Ascending aorta (tissue), 2 donors: Measurements from ENCODE around the gene ADAMTS2. TPM values are rescaled to one million over a fixed set of nuclear protein-coding genes. Genes with fewer than 3 reads are reported as not detected.
A peak's percentile ranks its signal among the peaks of the same experiment; 100 is the strongest.

Experiments
- DNase-seq, 2 donors: peaks; one replicate each; pipeline ENCODE4 v3.0.0-alpha.2; 2019; ENCODE audit warnings: low spot score in 2 of 2
- H3K27ac ChIP-seq, 2 donors: fragments of 200-600 bp; sonication (generic); one replicate each; pipeline ENCODE4 v1.5.1; 2016 to 2017; ENCODE audit warnings: mild to moderate bottlenecking in 1 of 2
- H3K27me3 ChIP-seq: fragments of 200-600 bp; sonication (generic); one replicate; pipeline ENCODE4 v1.5.1; 2017
- H3K36me3 ChIP-seq, 2 donors: fragments of 200-600 bp; sonication (generic); one replicate each; pipeline ENCODE4 v1.5.1; 2016
- H3K4me1 ChIP-seq, 2 donors: fragments of 200-600 bp; sonication (generic); one replicate each; pipeline ENCODE4 v1.5.1; 2016 to 2017; ENCODE audit warnings: mild to moderate bottlenecking in 1 of 2
- H3K4me3 ChIP-seq, 2 donors: fragments of 200-600 bp; sonication (generic); one replicate each; pipeline ENCODE4 v1.5.1; 2016 to 2017; ENCODE audit warnings: mild to moderate bottlenecking in 1 of 2
- H3K9me3 ChIP-seq, 2 donors: fragments of 200-600 bp; sonication (generic); one replicate each; pipeline ENCODE4 v1.5.1; 2016
- intact Hi-C: fragments of 100-400 bp; cut with DNase I; formaldehyde crosslinking; loops from one replicate; pipeline ENCODE4 v1.15.1; 2023
- total RNA-seq: library from RNA; depleted of rRNA; stranded (reverse); fragments of >200 nt; gene quantifications from one replicate; pipeline ENCODE4 v1.1.0, GENCODE V29; 2016
- TF ChIP-seq, protein P1 (sequence below), 3 experiments: fragments of 200-600 bp in 2 of 3; fragments of 450-650 bp in 1 of 3; sonication (generic) in 2 of 3; IDR thresholded peaks; one replicate each; pipeline ENCODE4 v1.5.1; 2016 to 2019; ENCODE audit warnings: antibody characterized with exemption in 3 of 3, mild to moderate bottlenecking in 1 of 3, moderate library complexity in 1 of 3

Gene ADAMTS2
- total RNA-seq, 1 donor from 2014 or later = 51.0 TPM

- TF ChIP-seq, protein P1, sequence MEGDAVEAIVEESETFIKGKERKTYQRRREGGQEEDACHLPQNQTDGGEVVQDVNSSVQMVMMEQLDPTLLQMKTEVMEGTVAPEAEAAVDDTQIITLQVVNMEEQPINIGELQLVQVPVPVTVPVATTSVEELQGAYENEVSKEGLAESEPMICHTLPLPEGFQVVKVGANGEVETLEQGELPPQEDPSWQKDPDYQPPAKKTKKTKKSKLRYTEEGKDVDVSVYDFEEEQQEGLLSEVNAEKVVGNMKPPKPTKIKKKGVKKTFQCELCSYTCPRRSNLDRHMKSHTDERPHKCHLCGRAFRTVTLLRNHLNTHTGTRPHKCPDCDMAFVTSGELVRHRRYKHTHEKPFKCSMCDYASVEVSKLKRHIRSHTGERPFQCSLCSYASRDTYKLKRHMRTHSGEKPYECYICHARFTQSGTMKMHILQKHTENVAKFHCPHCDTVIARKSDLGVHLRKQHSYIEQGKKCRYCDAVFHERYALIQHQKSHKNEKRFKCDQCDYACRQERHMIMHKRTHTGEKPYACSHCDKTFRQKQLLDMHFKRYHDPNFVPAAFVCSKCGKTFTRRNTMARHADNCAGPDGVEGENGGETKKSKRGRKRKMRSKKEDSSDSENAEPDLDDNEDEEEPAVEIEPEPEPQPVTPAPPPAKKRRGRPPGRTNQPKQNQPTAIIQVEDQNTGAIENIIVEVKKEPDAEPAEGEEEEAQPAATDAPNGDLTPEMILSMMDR (IDR thresholded peaks at IDR 0.05) = no peak
- no peaks in the 10 kb centered on the region for H3K9me3 ChIP-seq
- H3K36me3 ChIP-seq = no peaks in the 10 kb centered on the region
- H3K4me3 ChIP-seq = no peak overlapping the region
- no peaks in the 10 kb centered on the region for H3K4me1 ChIP-seq
- intact Hi-C loops = no loop called here
- H3K27me3 ChIP-seq = no peaks in the 10 kb centered on the region
- H3K27ac ChIP-seq = no peak overlapping the region
- peak in 1 of 2 donors; percentile 50 for DNase-seq
Observed at GRCh38 chr5:179237770-179238627, 107.3 kb downstream of the ADAMTS2 start.

- Histone ChIP-seq H3K27ac (no peak overlapping the region), H3K9me3 (no peaks in the 10 kb centered on the region), H3K27me3 (no peaks in the 10 kb centered on the region), H3K4me1 (no peaks in the 10 kb centered on the region), H3K4me3 (no peak overlapping the region), H3K36me3 (no peaks in the 10 kb centered on the region)
- peak in 1 of 2 donors; percentile 56 for DNase-seq
- TF ChIP-seq, protein P1 (IDR thresholded peaks at IDR 0.05) = no peak
- intact Hi-C loops = no loop called here
Observed at GRCh38 chr5:179235416-179236400, 109.6 kb downstream of the ADAMTS2 start.

- Histone ChIP-seq H3K27me3 (no peaks in the 10 kb centered on the region), H3K36me3 (no peaks in the 10 kb centered on the region), H3K4me3 (no peak overlapping the region), H3K27ac (no peak overlapping the region), H3K9me3 (no peaks in the 10 kb centered on the region), H3K4me1 (no peaks in the 10 kb centered on the region)
- TF ChIP-seq, protein P1 (IDR thresholded peaks at IDR 0.05) = no peak
- intact Hi-C loops = no loop called here
- peak in 1 of 2 donors; percentile 53 for DNase-seq
Observed at GRCh38 chr5:179234563-179235135, 110.6 kb downstream of the ADAMTS2 start.

GRCh38 chr5:179233909-179234562 lies 111.2 kb downstream of the ADAMTS2 start:
- peak in 1 of 2 donors; percentile 48 for DNase-seq
- intact Hi-C loops = no loop called here
- no peaks in the 10 kb centered on the region for H3K27me3 ChIP-seq

More at GRCh38 chr5:179233909-179234562, 111.2 kb downstream of the ADAMTS2 start:
- Histone ChIP-seq H3K9me3 (no peaks in the 10 kb centered on the region), H3K27ac (no peak overlapping the region), H3K4me3 (no peak overlapping the region), H3K4me1 (no peaks in the 10 kb centered on the region), H3K36me3 (no peaks in the 10 kb centered on the region)
- TF ChIP-seq, protein P1 (IDR thresholded peaks at IDR 0.05) = no peak
